Left cardiac atrium (tissue), 4 donors: ENCODE data around the gene ARL15. TPM values are rescaled to one million over a fixed set of nuclear protein-coding genes. Genes with fewer than 3 reads are reported as not detected.
A peak's percentile ranks its signal among the peaks of the same experiment; 100 is the strongest.

Source experiments
- ATAC-seq, 2 donors: fragments of 200-7000 bp; cut with Tn5 transposase; one replicate each; pipeline ENCODE4 v1.9.1; 2020; ENCODE audit warnings: mild to moderate bottlenecking in 2 of 2, moderate library complexity in 2 of 2
- DNase-seq: peaks from one replicate; pipeline ENCODE4 v3.0.0-alpha.2; 2020
- intact Hi-C, 2 donors: fragments of 100-400 bp; cut with DNase I; formaldehyde crosslinking; loops; one replicate each; pipeline versions ENCODE4 v1.14.1 to v1.15.1; 2022 to 2023
- total RNA-seq, 2 donors: library from RNA; stranded (reverse); fragmentation: NEBNext Ultra II Directional; extraction: Animal tissue kit (Norgen Biotek cat#: 25700); gene quantifications; one replicate each; pipeline ENCODE4 v1.2.1, GENCODE V29; 2021
- donor health status: DM: no; HTN: yes; CAD: no.
- donor health status: DM: no; HTN: yes; CAD: no; lungs with severe emphysema.
- donor health status: DM: yes; HTN: yes; CAD: no.
- donor health status: Dilated cardiomyopathy.

Gene ARL15
- total RNA-seq, 2 donors from 2014 or later, result 19.0 to 22.7 TPM

GRCh38 chr5:53917095-53917494 is 393.3 kb downstream of the ARL15 start:
- intact Hi-C loops, result no loop called here
- ATAC-seq (no peak), DNase-seq (no peak)

- intact Hi-C loops, result no loop called here
- no peak for DNase-seq
- ATAC-seq, result no peak
Measured at GRCh38 chr5:53915120-53915519, 395.3 kb downstream of the ARL15 start.

- no peak for ATAC-seq
- DNase-seq, result no peak
- intact Hi-C loops, result no loop called here
Measured at GRCh38 chr5:53913941-53914340, 396.4 kb downstream of the ARL15 start.

- ATAC-seq, result no peak
- no peak for DNase-seq
- intact Hi-C loops, result no loop called here
Measured at GRCh38 chr5:53908757-53909156, 401.6 kb downstream of the ARL15 start.

GRCh38 chr5:53907827-53908226 is 402.5 kb downstream of the ARL15 start:
- no peak for ATAC-seq
- intact Hi-C loops, result no loop called here
- DNase-seq, result no peak

GRCh38 chr5:53906736-53907135 is 403.6 kb downstream of the ARL15 start:
- DNase-seq, result no peak
- ATAC-seq, result no peak
- intact Hi-C loops, result no loop called here

- intact Hi-C loops, result no loop called here
- DNase-seq (no peak), ATAC-seq (no peak)
Measured at GRCh38 chr5:53902296-53902907, 408.0 kb downstream of the ARL15 start.

- no peak for ATAC-seq
- no peak for DNase-seq
- intact Hi-C loops, result no loop called here
Measured at GRCh38 chr5:53900677-53901076, 409.7 kb downstream of the ARL15 start.

GRCh38 chr5:53895091-53895683 is 415.2 kb downstream of the ARL15 start:
- DNase-seq, result no peak
- intact Hi-C loops, result no loop called here
- ATAC-seq, result no peak

- peak in 1 of 2 donors; percentile 30 for ATAC-seq
- intact Hi-C loops, result no loop called here
- no peak for DNase-seq
Measured at GRCh38 chr5:53893626-53894025, 416.7 kb downstream of the ARL15 start.

GRCh38 chr5:53892224-53892623 is 418.1 kb downstream of the ARL15 start:
- intact Hi-C loops, result no loop called here
- ATAC-seq (no peak), DNase-seq (no peak)

- intact Hi-C loops, result no loop called here
- DNase-seq, result no peak
- no peak for ATAC-seq
Measured at GRCh38 chr5:53891159-53891558, 419.2 kb downstream of the ARL15 start.

- DNase-seq (no peak), ATAC-seq (no peak)
- intact Hi-C loops, result no loop called here
Measured at GRCh38 chr5:53890490-53890889, 419.9 kb downstream of the ARL15 start.

GRCh38 chr5:53884844-53885243 is 425.5 kb downstream of the ARL15 start:
- DNase-seq (no peak), ATAC-seq (no peak)
- intact Hi-C loops, result no loop called here

GRCh38 chr5:53884417-53884816 is 426.0 kb downstream of the ARL15 start:
- no peak for DNase-seq
- no peak for ATAC-seq
- intact Hi-C loops, result no loop called here

GRCh38 chr5:53882676-53883031 is 427.7 kb downstream of the ARL15 start:
- intact Hi-C loops, result no loop called here
- no peak for DNase-seq
- no peak for ATAC-seq

GRCh38 chr5:53882006-53882675 is 428.2 kb downstream of the ARL15 start:
- no peak for ATAC-seq
- intact Hi-C loops, result no loop called here
- no peak for DNase-seq

- ATAC-seq, result no peak
Measured at GRCh38 chr5:53879708-53880323, 430.6 kb downstream of the ARL15 start.

GRCh38 chr5:53878015-53878414 is 432.4 kb downstream of the ARL15 start:
- intact Hi-C loops, result no loop called here
- ATAC-seq (no peak), DNase-seq (no peak)

More at GRCh38 chr5:53879708-53880323, 430.6 kb downstream of the ARL15 start:
- no peak for DNase-seq
- intact Hi-C loops, result no loop called here

GRCh38 chr5:53877243-53877642 is 433.1 kb downstream of the ARL15 start:
- peak; percentile 65 to 73 for ATAC-seq
- no peak for DNase-seq
- intact Hi-C loops, result no loop called here

- intact Hi-C loops, result no loop called here
- no peak for DNase-seq
- ATAC-seq, result no peak
Measured at GRCh38 chr5:53874409-53874808, 436.0 kb downstream of the ARL15 start.
